ENCODE measurements around the gene DAAM2.

Gene DAAM2

DNA sequence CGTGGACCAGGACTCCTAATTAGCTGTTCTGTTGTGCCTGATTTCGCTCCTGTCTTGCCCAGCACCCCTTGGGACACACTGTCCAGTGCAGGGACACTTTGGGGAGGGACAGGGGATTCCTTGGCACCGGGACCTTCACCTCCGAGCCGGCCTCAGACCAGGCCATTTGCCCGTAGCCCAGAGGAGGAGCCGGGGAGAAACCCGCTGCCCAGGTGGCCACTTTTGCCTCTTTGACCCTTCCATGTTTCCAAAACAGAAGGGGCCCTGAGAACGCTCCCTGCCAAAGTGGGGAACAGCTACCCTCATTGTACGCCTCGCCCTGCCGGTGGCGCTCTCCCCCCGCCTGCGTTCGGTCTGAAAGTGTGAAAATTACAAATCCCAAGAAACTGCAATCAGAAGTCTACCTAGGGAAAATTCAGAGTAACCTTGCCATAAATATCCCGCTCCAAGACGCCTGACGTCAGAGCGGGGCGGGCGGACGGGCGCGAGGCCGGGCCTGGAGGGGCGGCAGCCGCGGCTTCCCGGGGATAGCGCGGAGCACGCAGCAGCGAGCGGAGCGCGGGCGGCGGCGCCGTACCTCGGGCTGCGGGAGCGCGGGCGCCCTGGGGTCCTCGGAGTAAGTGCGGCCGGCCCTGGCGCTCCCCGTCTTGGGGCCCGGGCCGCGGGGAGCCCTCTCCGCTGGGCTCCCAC is at the start of gene DAAM2:
DAAM2 (plus strand) TSS at position 527 of the 690 bp plus-strand sequence. CDS start 63,927 bp downstream, outside the sequence.
- DNase-seq = no peak

DNA sequence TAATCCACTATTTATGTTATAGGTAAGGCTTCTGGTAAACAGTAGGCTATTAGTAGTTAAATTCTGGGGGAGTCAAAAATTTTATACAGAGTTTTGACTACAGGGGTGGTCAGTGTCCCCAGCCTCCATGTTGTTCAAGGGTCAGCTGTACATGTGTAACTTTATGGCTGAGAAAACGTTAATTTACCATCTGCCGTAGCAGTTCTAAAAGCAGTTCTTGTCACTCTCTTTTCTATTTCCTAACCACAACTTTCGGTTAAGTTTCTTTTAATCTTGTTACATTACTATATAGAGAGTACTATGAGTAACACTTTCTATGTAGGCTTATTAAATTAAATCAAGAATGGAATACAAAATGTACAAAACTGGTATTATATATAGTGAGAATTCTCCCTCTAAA is 45.4 kb upstream of the DAAM2 start:
- DNase-seq = no peak

DNA sequence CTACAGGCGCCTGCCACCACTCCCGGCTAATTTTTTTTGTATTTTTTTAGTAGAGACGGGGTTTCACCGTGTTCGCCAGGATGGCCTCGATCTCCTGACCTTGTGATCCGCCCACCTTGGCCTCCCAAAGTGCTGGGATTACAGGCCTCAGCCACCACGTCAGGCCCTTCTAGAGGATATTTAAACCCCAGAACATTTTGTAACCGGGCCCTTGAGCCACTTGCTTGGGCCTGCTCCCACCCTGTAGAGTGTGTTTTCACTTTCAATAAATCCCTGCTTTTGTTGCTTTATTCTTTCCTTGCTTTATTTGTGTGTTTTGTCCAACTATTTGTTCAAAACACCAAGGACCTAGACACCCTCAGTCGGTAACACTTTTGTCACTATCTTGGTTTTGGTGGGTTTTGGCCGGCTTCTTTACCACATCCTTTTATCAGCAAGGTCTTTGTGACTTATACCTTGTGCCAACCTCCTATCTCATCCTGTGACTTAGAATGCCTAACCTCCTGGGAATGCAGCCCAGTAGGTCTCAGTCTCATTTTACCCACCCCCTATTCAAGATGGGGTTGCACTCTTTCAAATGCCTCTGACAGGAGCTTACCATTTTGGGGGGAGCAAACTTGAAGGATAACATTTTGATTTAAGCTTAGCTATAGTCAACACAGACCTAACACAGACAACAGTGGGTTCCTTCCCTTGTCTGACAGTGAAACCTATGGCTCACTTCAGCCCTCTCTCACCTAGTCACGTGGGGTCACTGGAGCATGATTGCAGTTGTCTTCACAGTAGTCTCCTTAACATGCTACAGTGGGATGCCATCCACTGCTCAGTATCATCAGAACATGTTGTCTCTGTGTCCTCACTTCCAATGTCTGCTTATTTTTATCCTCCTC is 39.1 kb upstream of the DAAM2 start:
- no peak for DNase-seq

DNA sequence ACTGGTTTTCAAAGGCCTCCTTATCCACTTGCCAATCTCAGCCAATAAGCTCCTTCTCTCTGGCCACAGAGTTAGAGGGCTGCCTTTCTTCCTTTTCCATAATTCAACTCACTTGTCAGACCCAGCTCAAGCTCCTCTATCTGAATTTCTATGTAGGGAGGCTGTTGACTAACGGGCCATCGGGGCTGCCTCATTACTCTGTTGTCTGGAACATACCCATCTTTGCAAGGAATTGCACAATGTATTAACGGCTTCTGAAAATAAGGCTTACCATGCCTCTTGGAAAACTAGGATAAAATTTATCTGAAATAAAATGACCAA is 38.5 kb upstream of the DAAM2 start:
- DNase-seq = no peak

DNA sequence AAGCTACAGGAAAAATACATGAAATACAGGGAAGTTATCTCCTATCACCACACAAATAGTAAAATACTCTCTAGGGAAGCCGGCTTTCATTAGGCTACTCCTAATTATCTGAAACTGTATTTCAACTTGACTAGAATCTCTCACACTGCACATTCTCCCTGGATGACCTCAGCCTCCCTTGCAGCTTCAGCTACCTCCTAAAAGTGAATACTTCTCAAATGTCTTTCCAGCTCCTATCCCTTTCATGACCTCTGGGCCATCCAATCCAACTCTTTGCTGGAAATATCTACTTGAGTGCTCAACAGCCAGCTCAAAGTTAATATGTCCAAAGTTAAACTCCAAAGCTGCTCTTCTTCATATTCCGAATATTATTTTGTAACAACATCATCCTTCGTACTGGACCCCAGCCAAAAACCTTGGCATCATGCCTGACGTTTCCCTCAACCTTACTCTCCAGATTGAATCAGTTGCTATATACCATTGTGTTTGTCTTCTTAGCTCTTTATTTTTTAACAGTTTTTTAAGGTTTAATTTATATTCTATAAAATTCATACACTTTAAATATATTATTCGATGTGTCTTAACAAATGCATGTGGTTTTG is 37.6 kb upstream of the DAAM2 start:
- no peak for DNase-seq

DNA sequence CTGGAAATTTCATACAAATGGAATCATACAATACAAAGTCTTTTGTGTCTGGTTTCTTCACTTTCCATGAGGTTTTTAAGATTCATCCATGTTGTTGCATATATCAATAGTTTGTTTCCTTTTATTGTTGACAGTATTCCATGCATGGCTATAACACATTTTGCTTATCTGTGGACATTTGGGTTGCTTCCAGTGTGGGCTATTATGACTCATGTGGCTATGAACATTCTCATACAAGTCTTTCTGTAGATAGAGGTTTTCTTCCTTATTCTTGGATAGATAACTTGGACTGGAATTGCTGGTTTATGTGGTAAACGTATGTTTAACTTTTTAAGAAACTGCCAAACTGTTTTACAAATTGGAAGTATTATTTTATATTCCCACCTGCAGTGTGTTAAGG is 36.9 kb upstream of the DAAM2 start:
- DNase-seq = no peak

DNA sequence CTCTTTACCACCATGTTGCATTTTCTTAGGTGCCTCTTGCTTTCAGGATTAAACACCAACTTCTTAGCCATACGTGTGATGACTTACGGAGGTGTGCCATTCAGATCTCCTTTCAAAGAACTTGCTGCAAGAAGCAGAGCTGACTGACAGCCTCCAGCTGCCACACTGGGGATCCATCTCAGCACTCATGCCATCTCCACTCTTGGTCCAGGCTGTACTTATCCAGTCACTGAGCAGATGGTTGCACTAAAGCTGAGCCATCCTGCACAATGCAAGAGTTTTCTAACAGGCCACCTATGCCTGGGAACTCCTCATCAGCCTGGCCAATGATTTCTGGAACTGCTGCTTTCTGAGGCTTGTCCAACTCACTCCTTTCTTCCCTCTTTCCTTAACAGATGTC is 35.6 kb upstream of the DAAM2 start:
- DNase-seq = no peak

DNA sequence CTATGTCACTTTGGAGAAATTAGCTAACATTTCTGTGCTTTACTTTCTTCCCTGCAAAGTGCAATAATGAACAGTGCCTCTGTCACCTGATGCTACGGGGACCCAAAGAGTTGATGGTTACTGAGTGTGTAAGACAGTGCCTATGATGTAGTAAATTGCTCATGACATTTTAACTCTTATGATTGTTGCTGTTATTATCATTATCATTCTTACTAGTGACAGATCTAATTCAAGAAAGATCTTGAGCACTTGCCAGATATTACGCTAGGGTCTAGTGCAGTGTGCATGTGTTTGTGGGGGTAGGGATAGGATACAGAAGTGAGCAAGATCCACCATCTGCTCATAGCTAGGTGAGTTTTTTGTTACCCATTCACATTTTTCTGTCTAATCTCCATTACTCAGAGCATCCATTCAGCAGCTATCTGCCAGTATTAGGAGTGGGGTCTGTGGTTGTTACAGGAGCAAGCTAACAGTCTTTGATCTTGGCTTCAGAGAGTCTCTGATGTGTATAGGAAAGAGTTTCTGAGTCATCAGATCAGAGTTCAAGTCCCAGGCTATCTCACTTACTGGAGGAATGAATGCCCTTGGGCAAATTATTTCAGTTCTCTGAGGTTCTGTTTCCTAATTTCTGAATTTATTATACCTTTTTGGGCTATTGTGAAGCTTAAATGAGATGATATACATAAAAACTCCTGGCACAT is 33.1 kb upstream of the DAAM2 start:
- DNase-seq = no peak

DNA sequence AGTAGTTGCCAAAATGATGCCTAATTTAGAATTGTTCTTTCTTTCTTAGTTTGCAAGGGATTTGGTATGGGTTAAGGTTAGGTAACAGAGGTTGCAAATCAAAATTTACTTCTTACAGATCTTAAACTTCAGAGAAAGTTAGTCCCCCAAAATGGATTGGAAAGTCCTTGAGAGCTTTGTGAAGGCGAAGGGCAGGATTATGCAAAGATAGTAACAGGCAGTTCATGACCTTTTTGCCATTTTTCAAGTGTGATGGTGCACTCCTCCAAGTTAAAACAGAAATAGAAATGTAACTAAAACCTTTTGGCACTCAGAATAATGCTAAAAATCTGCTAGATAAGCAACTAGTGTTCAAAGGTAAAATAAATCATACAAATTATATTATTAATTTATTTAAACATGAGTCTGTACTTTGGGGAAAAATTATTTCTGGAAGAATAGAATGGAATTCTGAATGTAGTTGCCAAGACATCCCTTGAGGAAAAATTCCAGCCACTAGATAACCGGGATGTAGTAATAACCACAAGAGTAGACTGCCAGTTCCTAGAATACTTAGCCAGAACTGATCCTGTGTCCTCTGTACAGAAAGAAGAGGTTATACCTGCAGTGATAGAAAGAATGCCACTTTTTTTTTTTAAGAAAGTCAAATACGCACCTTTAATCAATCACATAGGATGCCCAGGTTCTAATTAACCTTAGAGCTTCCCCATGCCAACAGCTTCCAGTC is 31.8 kb upstream of the DAAM2 start:
- DNase-seq = no peak

DNA sequence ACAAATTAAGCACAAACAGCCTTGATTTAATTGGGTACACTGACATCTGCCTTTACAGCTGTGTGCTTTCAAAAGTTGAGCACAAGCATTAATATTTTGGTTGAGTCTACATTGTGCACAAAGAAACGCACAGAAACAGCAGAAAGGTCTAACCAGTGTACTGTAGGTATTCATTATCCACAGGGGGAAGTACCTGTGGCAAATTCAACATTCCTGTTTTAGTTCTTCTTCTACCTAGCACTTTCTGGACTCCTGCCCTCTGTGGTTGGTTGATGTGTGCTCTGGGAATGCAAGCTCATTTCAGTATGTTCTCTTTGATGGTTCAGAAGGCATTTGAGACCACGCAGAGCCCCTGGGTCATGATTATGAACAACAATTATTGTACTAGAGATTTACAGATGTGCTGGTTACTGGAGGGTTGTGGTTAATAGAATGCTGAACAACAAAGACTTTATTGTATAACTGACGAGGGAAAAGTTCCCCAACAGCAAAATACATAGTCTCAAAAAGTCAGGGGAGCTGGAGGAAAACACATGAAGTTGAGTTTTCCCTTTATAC is 26.6 kb upstream of the DAAM2 start:
- no peak for DNase-seq

DNA sequence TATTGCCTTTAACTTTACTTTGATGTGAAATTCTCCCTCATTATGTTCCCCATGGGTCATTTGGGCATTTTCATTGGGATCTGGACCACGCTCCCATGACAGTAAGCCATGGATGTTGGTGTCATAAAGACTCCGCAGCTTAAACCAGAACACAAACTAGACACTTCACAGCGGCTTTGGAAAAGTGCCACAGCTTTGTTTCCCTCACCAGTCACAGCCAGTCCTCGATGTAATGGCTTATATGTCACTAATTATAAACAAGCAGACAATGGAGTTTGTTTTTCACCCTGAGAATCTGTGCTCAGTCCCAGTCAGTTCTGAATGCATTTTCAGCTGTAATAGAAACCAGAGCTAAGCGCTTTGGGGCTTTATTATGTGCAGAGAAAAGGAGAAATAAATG is 23.2 kb upstream of the DAAM2 start:
- DNase-seq = no peak

DNA sequence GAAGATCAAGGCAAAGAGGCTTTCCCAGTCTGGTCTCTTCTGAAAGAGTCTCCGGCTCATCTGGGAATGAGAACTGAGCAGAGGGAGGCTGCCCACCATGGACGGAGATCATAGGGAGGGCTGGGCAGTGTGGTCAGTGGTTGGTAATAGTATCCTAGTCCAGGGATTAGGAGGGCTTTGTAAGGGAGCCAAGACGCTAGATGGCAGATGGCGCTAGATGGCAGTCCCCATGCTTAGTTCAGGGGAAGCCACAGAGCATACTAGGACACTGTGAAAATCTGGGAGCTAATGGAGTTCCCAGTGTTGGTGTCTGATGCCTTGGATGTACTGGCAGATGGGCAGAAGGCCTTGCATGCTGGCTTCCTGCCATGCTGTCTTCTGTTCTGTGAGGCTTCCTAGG is 21.7 kb upstream of the DAAM2 start:
- DNase-seq = no peak

DNA sequence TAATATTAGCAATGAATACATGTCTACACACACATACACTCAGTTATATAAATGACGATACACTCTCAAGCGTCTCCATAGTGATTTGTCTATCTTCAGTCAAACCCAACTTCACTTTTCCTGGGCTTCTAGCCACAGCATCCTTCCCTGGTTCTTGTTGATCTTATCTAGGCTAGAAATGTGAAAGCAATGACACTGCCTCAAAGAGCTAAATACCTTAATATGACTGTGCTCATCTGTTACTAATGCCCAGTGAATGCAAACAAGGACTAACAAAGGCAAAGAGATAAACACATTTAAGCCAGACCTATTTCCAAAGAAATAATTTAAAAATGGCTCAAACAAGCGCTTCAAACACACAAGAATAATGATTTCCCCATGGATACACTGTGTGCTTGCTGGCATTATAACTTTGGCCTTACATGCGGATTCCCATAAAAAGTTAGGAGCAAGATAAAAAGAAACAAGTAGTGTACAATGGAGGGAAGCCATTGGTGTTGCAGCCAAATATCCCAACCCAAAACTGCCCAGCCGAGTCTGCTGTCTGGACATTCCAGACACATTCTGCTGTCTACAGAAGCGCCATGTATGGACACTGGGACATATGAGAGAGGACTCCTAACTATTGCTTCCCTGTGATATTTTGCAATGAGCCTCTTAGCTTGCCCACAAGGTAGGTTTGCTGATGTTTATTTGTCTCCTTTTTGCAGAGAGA is 19.5 kb upstream of the DAAM2 start:
- no peak for DNase-seq

DNA sequence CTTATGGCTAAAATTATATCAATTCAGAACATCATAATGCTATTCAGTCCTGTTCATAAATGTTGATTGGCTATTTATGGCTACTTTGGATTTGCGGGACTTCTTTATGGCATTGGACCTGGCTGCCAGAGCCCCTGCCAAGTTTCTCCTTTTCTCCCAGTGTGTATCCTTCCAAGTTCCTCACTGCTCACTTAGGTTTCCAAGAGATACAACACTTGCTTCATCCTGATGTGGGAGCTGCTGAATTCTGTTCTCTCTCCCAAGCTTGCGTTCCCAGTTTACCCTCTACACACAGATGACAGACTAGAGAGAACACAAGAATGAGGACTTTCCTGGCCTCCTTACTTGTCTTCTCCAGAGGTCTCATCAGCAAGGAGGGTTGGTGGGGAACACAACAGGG is 18.4 kb upstream of the DAAM2 start:
- DNase-seq = no peak

DNA sequence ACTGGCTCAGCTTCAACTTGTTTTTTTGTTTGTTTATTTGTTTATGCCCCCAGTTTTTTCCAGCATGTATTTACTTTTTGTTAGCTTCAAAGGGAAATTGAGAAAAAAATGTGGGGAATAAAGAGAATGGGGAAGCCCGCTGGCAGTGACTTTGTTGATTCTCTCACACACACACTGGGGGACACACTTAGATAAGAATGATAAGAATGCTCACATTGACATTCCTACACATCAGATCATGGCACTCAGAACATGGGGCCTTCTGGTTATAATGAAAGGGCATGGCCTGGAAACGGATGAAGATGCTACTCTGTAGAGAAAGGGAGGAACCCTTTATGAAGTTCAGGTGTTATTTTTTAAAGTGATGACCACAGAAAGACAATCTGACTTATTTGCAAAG is 15.6 kb upstream of the DAAM2 start:
- DNase-seq = no peak

DNA sequence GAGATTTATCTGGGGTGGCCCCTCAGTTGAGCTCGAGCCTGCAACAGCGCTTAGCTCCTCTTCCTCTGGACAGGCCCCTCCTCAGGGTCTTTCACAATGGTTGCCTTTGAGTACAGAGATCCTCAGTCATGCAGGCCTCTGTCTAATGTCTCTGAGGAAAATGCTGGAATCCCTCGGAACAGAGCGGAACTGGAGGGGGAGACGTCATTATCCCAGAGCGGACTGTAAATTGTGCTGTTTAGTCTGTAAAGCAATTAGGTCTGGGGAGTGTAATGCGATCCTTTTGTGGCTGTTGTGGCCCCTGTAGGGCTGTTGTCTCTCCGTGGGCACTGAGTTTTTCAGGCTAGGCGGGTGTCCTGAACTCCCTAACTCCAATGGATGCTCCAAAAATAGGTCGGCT is 15.0 kb upstream of the DAAM2 start:
- DNase-seq = no peak

DNA sequence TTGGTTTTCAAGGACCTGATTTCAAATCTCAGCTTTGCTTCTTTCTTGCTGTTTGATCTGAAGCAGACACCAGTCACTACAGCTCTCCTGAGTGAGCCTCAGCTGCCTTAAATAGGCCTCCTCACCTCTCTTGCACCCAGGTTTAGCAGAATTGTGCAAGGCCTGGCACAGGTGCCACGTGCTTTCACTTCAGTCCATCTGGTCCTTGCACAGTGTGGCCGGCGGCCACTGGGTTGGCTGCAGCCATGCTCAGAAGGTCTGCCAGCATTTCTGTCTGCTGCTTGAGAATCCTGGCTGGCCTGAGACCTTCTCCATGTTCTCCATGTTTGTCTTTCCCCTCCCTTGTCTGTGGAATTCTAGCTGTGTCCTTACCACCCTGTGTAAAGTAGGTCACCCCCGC is 14.5 kb upstream of the DAAM2 start:
- DNase-seq = no peak

DNA sequence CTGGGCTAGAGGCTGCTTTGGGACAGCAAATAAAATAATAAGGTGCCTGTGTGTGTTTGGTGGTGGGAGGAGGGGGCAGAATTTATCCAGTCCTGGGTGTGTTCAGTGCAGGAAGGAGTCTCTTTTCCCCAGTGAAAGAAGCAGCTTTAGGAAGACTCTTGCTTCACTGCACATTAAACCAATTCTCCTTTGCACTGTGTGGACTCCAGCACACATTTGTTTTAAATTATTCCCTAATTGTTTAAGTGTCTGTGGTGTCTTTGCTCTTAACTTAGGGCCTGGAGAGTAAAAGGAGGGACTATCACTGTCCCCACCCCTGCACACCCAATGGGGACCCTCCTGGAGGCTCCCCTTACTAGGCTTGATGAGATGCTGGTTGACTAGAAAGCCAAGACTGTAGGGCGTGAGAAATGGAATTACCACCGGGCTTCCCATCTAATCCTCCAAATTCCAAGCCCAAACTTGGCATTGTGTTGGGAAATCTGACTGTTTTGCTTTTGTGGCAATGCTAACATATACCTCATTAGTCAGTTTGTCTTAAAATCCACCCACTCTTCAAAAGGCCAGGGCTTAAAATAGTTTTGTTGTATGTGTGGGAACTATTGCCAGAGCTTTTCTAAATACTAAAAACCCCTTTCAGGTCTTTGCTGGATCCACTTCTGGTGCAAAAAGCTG is 13.5 kb upstream of the DAAM2 start:
- DNase-seq = no peak

DNA sequence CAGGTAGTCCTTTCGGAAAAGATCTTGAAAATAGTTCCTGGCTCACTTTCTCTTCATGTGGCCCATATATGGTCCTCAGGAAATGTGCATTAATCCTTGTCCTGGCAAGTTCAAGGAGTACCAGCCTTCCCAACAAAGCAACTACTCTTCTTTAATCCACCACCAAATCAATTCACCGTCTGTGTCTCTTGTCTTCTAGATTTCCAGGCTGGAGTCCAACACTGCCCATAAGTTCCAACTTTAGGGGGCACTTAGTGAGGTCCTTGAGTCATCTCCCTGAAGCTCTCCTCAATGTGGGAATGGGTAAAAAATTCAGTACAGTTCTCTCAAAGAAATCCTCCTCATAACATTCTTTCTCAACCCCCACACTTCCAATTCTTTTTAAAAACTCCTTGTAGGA is 6.9 kb upstream of the DAAM2 start:
- no peak for DNase-seq

DNA sequence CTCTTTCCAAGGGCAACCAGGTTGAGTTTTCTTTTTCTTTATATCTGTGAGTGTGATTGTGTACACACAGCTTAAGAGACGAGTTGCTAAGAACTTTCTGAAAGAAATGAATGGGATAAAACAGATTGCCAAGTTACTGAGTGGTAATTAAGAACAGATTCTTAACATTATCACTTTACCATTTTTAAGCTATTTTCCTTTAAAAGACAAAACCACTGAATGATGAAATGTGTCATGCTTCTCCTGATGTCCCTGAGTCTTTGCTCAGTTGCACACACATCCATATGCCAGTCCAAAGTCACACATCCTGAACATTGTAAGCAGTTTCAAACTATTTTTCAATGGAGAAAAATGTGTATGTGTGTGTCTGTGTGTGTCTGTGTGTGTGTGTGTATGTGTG is 5.5 kb upstream of the DAAM2 start:
- no peak for DNase-seq

DNA sequence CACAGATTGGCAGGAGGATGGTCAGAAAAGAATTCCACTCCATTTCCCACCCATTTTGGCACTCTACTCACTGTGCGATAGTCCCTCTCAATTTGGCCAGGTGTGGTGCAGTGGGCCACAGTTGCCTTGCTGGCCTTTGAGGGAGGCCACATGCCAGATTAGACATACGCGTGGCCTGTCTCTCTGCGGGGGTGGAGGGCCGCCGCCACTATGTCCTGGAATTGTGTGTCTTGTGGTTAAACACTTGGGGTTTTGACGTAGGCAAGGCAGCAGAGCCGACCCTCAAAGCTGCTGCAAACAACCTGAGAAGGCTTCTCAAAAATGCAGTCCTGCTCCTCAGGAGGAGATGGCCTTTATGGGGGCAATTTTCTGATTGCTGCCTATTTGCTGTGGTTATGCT is 4.9 kb upstream of the DAAM2 start:
- no peak for DNase-seq

Data from activated CD4-positive, alpha-beta T cell treated with anti-CD3 and anti-CD28 coated beads for 1 hour (primary cell).